ENCODE measurements around the gene L3MBTL1.

L3MBTL1 gene

DNA sequence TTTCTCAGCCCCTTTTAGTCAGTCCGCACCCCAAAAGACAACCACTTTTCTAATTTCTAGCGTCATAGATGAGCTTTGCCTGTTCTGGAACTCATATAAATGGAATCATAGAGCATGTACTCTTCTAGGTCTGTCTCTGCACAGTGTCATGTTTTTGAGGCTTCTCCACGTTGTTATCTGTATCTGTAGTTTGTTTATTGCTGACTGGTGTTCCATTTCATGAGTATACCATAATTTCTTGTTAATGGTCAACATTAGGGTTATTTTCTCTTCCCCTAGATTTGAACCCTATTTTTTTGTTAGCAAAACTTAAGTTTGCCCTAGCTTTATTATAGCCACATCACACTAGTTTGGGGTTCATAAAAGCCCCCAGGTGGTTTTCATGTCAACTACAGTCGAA is 35.2 kb downstream of the L3MBTL1 start:
- DNase-seq (ENCODE audit: low read depth) = no peak
- TF ChIP-seq, protein P1, sequence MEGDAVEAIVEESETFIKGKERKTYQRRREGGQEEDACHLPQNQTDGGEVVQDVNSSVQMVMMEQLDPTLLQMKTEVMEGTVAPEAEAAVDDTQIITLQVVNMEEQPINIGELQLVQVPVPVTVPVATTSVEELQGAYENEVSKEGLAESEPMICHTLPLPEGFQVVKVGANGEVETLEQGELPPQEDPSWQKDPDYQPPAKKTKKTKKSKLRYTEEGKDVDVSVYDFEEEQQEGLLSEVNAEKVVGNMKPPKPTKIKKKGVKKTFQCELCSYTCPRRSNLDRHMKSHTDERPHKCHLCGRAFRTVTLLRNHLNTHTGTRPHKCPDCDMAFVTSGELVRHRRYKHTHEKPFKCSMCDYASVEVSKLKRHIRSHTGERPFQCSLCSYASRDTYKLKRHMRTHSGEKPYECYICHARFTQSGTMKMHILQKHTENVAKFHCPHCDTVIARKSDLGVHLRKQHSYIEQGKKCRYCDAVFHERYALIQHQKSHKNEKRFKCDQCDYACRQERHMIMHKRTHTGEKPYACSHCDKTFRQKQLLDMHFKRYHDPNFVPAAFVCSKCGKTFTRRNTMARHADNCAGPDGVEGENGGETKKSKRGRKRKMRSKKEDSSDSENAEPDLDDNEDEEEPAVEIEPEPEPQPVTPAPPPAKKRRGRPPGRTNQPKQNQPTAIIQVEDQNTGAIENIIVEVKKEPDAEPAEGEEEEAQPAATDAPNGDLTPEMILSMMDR (IDR thresholded peaks at IDR 0.05; ENCODE audit: control insufficient read depth, insufficient read depth, low read depth, low read length, missing control alignments) = no peak
- no peak overlapping the region for H3K4me3 ChIP-seq (ENCODE audit: control insufficient read depth, low read depth, low read length)

DNA sequence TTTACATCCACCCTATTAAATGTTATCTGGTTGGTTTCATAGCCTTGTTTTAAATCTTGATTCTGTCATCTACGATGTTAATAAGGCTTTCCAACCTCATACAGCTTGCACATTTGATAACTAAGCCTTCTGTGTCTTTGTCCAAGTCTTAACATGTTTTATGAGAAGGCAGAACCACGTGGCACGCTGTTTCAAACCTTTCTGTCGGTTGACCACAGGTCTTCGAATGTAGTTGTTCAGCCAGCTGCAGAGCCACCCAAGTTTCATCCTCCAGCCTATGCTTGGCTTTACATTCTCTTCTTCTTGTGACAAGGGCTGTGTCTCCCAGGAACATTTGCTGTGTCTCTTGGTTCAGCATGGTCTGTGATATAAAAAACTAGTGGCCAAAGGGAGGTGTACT is 35.6 kb downstream of the L3MBTL1 start:
- TF ChIP-seq, protein P1 (IDR thresholded peaks at IDR 0.05; ENCODE audit: control insufficient read depth, insufficient read depth, low read depth, low read length, missing control alignments) = no peak
- no peak overlapping the region for H3K4me3 ChIP-seq (ENCODE audit: control insufficient read depth, low read depth, low read length)
- DNase-seq (ENCODE audit: low read depth) = no peak

DNA sequence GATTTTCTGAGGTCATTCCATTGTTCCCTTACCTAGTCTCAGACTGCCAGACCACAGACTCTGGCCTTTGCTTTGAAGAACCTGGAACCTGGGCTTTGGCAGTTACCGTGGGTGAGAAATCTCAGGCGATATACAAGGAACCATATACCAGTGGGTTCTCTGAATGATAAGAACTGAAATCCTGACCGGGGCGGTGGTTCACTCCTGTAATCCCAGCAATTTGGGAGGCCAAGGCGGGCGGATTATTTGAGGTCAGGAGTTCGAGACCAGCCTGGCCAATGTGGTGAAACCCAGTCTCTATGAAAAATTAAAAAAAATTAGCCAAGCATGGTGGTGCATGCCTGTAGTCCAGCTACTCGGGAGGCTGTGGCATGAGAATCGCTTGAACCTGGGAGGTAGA is 37.0 kb downstream of the L3MBTL1 start:
- DNase-seq (ENCODE audit: low read depth) = no peak
- TF ChIP-seq, protein P1 (IDR thresholded peaks at IDR 0.05; ENCODE audit: control insufficient read depth, insufficient read depth, low read depth, low read length, missing control alignments) = no peak
- H3K4me3 ChIP-seq (ENCODE audit: control insufficient read depth, low read depth, low read length) = no peak overlapping the region

DNA sequence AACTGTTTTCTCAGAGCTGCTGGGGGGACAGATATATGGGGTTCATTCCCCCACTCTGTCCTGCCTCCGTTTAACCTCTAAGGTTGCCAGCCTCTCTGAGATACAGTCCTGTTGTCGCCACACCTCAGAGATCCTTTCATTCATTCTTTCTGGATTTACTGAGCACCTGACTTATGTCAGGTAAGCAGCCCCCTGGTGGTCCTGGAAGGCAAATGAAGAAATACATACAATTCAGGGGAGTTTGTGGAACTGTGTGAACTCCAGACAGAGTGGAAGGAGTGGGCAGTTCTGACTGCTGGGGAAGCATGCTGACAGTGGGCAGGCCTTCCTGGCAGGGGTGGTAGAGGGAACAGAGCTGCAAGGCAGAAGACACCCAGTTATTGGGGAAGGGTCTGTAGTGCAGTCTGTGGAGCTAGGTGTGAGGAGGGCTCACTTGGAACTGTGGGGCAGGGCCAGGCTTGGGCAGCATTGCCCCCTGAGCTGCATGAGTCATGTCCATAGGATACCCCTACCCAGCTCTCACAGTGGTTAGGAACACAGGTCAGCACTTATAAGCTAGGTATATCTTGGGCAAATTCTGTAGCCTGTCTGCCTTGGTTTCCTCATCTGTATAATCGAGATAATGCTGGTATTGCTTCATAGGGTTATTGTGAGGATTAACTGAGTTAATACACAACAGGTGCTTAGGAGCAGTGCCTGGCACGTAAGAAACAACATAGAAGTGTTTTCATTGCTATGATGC is 38.5 kb downstream of the L3MBTL1 start:
- no peak for DNase-seq (ENCODE audit: low read depth)
- H3K4me3 ChIP-seq (ENCODE audit: control insufficient read depth, low read depth, low read length) = no peak overlapping the region
- TF ChIP-seq, protein P1 (IDR thresholded peaks at IDR 0.05; ENCODE audit: control insufficient read depth, insufficient read depth, low read depth, low read length, missing control alignments) = no peak

DNA sequence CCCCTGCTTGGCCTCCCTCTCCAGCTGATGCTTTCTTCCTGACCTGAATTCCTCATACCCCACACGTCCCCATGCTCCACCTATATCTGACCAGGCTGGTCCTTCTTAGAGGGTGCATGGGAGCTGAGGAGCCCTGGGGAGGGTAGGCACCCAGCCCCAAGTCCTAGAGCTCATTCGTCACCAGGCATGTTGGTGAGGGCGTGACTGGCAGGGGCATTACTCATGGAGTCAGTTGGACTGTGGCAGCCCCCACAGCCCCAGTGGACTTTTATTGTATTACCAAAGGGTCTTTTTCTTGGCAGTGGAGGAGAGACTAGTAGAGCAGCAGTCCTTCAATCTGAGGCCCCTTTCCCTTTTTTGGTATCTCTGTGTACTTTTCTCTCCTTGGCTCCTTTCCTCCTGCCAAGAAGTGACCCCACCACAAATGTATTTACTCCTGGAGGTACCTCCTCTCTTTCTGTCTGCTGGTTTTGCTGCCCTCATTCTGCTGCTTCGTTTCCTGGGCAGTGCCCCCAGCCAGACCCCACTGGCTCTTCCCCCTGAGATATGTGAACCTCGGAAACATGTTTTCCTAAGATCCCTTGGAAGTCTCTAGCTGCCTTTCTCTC is 40.9 kb downstream of the L3MBTL1 start:
- no peak for DNase-seq (ENCODE audit: low read depth)
- TF ChIP-seq, protein P1 (IDR thresholded peaks at IDR 0.05; ENCODE audit: control insufficient read depth, insufficient read depth, low read depth, low read length, missing control alignments) = no peak

DNA sequence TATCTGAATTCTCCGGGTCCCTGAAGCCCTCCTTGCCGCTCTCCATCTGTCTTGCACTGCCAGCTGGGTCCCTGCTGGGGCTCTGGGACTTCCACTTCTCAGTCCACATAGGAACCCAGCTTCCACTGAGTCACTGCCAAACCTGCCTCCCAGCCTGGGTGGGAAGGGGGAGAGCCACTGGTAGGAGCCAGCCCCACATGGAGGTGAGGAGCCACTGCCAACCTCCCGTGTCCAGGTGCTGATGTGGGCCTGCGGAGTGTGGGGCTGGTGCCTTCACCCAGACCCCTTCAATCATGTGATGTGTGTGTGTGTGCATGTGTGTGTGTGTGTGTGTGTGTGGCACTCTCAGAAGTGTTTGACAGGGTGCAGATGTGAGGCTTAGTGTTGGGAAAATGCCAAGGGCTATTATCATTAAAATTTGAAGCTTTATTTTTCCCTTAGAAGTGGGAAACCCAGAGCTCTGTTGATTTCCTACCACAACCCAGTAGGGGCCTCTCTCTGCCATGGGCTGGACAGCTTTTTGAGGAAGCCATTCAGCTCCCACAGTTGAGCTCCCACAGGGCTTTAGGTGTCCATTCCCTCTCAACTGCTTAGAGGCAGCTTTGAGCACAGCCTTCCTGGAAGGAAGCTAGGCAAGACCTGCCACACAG is 42.0 kb downstream of the L3MBTL1 start:
- TF ChIP-seq, protein P1 (IDR thresholded peaks at IDR 0.05; ENCODE audit: control insufficient read depth, insufficient read depth, low read depth, low read length, missing control alignments) = no peak
- DNase-seq (ENCODE audit: low read depth) = no peak
- no peak overlapping the region for H3K4me3 ChIP-seq (ENCODE audit: control insufficient read depth, low read depth, low read length)

More for the DNA sequence above, 40.9 kb downstream of the L3MBTL1 start:
- H3K4me3 ChIP-seq (ENCODE audit: control insufficient read depth, low read depth, low read length) = no peak overlapping the region

Data from AG09309 (cell line).